ENCODE measurements around the gene LTA4H.
"Not testable (repeated sequence)": the region's sequence is repeated elsewhere in the genome, so short reads cannot be mapped to it uniquely, and the experiment has no call there.

Gene LTA4H

GRCh38 chr12:95972832-95973456, 62.4 kb downstream of the LTA4H start:
- Histone ChIP-seq H3K27ac (ENCODE audit: low read depth, low read length, severe bottlenecking) (no peak overlapping the region), H3K9me3 (ENCODE audit: control insufficient read depth, low read length) (no peaks in the 10 kb centered on the region), H3K4me1 (ENCODE audit: control insufficient read depth, insufficient read depth, low read length, poor library complexity, severe bottlenecking) (no peaks in the 10 kb centered on the region), H3K4me3 (ENCODE audit: extremely low read depth, insufficient read depth, low read length, poor library complexity, severe bottlenecking) (no peak overlapping the region), H3K36me3 (ENCODE audit: control insufficient read depth, insufficient read depth, low read length) (no peaks in the 10 kb centered on the region)
- WGBS, 2 experiments (ENCODE audit: insufficient coverage in 2 of 2): 85 to 91% methylated on average over 2 to 3 of the region's 4 CpGs

DNA sequence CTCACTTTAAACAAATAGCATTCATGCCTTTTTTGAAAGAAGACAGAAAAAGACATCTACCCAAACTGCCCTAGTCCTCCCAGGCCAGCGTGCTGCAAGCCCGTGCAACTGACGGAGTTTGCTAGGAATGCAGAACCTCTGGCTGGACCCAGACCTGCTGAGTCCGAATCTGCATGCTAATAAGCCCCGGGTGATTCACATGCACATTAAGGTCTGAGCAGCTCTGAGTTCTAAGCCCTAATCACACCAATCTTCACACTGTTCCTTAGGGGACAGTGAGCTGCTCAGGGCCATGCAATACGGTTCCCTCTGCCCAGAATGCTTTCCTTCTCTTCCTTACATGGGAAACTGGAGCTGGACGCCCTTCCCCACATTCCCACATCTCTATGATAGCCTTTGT, 64.5 kb downstream of the LTA4H start:
- H3K9me3 ChIP-seq (ENCODE audit: control insufficient read depth, low read length): no peaks in the 10 kb centered on the region
- H3K36me3 ChIP-seq (ENCODE audit: control insufficient read depth, insufficient read depth, low read length): no peaks in the 10 kb centered on the region
- H3K4me3 ChIP-seq (ENCODE audit: extremely low read depth, insufficient read depth, low read length, poor library complexity, severe bottlenecking): no peak overlapping the region
- 28 to 51% methylated on average over 5 to 6 of the region's 7 CpGs for WGBS, 2 experiments (ENCODE audit: insufficient coverage in 2 of 2)
- no peak overlapping the region for H3K27ac ChIP-seq (ENCODE audit: low read depth, low read length, severe bottlenecking)
- no peaks in the 10 kb centered on the region for H3K4me1 ChIP-seq (ENCODE audit: control insufficient read depth, insufficient read depth, low read length, poor library complexity, severe bottlenecking)

DNA sequence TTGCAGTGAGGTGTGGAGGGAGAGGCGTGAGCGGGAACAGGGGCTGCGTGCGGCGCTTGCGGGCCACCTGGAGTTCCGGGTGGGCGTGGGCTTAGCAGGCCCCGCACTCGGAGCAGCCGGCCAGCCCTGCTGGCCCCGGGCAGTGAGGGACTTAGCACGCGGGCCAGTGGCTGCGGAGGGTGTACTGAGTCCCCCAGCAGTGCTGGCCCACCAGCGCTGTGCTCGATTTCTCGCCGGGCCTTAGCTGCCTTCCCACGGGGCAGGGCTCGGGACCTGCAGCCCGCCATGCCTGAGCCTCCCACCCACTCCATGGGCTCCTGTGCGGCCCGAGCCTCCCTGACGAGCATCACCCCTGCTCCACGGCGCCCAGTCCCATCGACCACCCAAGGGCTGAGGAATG, 66.3 kb downstream of the LTA4H start:
- not testable (repeated sequence) for H3K4me1 ChIP-seq (ENCODE audit: control insufficient read depth, insufficient read depth, low read length, poor library complexity, severe bottlenecking); H3K36me3 ChIP-seq (ENCODE audit: control insufficient read depth, insufficient read depth, low read length); H3K4me3 ChIP-seq (ENCODE audit: extremely low read depth, insufficient read depth, low read length, poor library complexity, severe bottlenecking); H3K9me3 ChIP-seq (ENCODE audit: control insufficient read depth, low read length); H3K27ac ChIP-seq (ENCODE audit: low read depth, low read length, severe bottlenecking)
- WGBS, 2 experiments (ENCODE audit: insufficient coverage in 2 of 2): 100% methylated on average over 2 to 13 of the region's 28 CpGs

DNA sequence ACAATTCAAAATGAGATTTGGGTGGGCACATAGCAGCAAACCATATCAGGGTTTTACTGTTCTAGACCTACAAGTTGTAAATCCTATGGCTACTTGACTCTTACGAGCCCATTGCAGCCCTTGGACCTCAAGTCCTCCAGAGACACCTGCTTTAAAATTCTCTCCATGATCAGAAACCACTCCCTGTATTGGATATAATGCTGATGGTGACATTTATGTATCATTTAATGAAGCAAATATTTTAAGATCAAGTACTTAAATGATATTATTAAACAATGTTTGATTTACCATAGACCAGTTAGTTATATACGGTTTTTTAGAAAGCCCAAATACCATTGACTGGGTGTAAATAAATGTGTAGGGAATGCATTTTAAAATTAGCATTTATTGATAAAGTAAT, 68.1 kb downstream of the LTA4H start:
- no peaks in the 10 kb centered on the region for H3K4me1 ChIP-seq (ENCODE audit: control insufficient read depth, insufficient read depth, low read length, poor library complexity, severe bottlenecking)
- WGBS, 2 experiments (ENCODE audit: insufficient coverage in 2 of 2): 83% methylated on average over 1 of the region's 2 CpGs; no CpG with 5 or more reads in 1 of the 2 experiments
- no peak overlapping the region for H3K27ac ChIP-seq (ENCODE audit: low read depth, low read length, severe bottlenecking)
- H3K9me3 ChIP-seq (ENCODE audit: control insufficient read depth, low read length): no peaks in the 10 kb centered on the region
- no peak overlapping the region for H3K4me3 ChIP-seq (ENCODE audit: extremely low read depth, insufficient read depth, low read length, poor library complexity, severe bottlenecking)
- no peaks in the 10 kb centered on the region for H3K36me3 ChIP-seq (ENCODE audit: control insufficient read depth, insufficient read depth, low read length)

GRCh38 chr12:95966287-95966870, 69.0 kb downstream of the LTA4H start:
- H3K27ac ChIP-seq (ENCODE audit: low read depth, low read length, severe bottlenecking): no peak overlapping the region
- H3K36me3 ChIP-seq (ENCODE audit: control insufficient read depth, insufficient read depth, low read length): no peaks in the 10 kb centered on the region
- H3K4me3 ChIP-seq (ENCODE audit: extremely low read depth, insufficient read depth, low read length, poor library complexity, severe bottlenecking): no peak overlapping the region
- WGBS, 2 experiments (ENCODE audit: insufficient coverage in 2 of 2): 88 to 93% methylated on average over 7 of the region's 7 CpGs
- H3K4me1 ChIP-seq (ENCODE audit: control insufficient read depth, insufficient read depth, low read length, poor library complexity, severe bottlenecking): no peaks in the 10 kb centered on the region
- H3K9me3 ChIP-seq (ENCODE audit: control insufficient read depth, low read length): no peaks in the 10 kb centered on the region

- no peak overlapping the region for H3K4me3 ChIP-seq (ENCODE audit: extremely low read depth, insufficient read depth, low read length, poor library complexity, severe bottlenecking)
- H3K36me3 ChIP-seq (ENCODE audit: control insufficient read depth, insufficient read depth, low read length): no peaks in the 10 kb centered on the region
- no CpG with 5 or more reads among the region's 2 CpGs for WGBS, 2 experiments (ENCODE audit: insufficient coverage in 2 of 2)
- no peaks in the 10 kb centered on the region for H3K4me1 ChIP-seq (ENCODE audit: control insufficient read depth, insufficient read depth, low read length, poor library complexity, severe bottlenecking)
- no peak overlapping the region for H3K27ac ChIP-seq (ENCODE audit: low read depth, low read length, severe bottlenecking)
- H3K9me3 ChIP-seq (ENCODE audit: control insufficient read depth, low read length): no peaks in the 10 kb centered on the region
Measured at GRCh38 chr12:95963096-95963495, 72.3 kb downstream of the LTA4H start.

DNA sequence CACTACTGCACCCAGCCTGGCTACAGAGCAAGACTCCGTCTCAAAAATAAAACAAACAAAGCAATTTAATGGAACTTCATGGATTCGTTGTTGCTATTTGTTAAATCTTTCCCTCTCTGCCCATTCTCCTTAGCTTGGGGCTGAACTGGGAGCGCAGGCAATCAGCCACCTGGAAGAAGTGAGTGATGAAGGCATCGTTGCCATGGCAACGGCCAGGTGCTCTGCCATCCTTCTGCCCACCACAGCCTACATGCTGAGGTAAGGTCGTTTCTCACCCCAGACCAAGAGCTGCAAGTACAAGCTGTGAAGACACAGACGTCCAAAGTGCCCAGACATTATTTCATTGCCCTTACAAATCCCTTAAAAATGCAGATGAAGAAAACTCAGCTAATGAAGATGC, 73.2 kb downstream of the LTA4H start:
- Histone ChIP-seq H3K4me1 (ENCODE audit: control insufficient read depth, insufficient read depth, low read length, poor library complexity, severe bottlenecking) (no peaks in the 10 kb centered on the region), H3K9me3 (ENCODE audit: control insufficient read depth, low read length) (no peaks in the 10 kb centered on the region), H3K36me3 (ENCODE audit: control insufficient read depth, insufficient read depth, low read length) (no peaks in the 10 kb centered on the region), H3K27ac (ENCODE audit: low read depth, low read length, severe bottlenecking) (no peak overlapping the region), H3K4me3 (ENCODE audit: extremely low read depth, insufficient read depth, low read length, poor library complexity, severe bottlenecking) (no peak overlapping the region)
- 84 to 93% methylated on average over 2 to 6 of the region's 7 CpGs for WGBS, 2 experiments (ENCODE audit: insufficient coverage in 2 of 2)

- no peaks in the 10 kb centered on the region for H3K9me3 ChIP-seq (ENCODE audit: control insufficient read depth, low read length)
- 70 to 90% methylated on average over 3 of the region's 5 CpGs for WGBS, 2 experiments (ENCODE audit: insufficient coverage in 2 of 2)
- no peaks in the 10 kb centered on the region for H3K4me1 ChIP-seq (ENCODE audit: control insufficient read depth, insufficient read depth, low read length, poor library complexity, severe bottlenecking)
- H3K27ac ChIP-seq (ENCODE audit: low read depth, low read length, severe bottlenecking): no peak overlapping the region
- H3K36me3 ChIP-seq (ENCODE audit: control insufficient read depth, insufficient read depth, low read length): no peaks in the 10 kb centered on the region
- no peak overlapping the region for H3K4me3 ChIP-seq (ENCODE audit: extremely low read depth, insufficient read depth, low read length, poor library complexity, severe bottlenecking)
Measured at GRCh38 chr12:95960241-95960640, 75.1 kb downstream of the LTA4H start.

- H3K4me3 ChIP-seq (ENCODE audit: extremely low read depth, insufficient read depth, low read length, poor library complexity, severe bottlenecking): no peak overlapping the region
- no peaks in the 10 kb centered on the region for H3K36me3 ChIP-seq (ENCODE audit: control insufficient read depth, insufficient read depth, low read length)
- H3K9me3 ChIP-seq (ENCODE audit: control insufficient read depth, low read length): no peaks in the 10 kb centered on the region
- 71 to 83% methylated on average over 1 of the region's 1 CpG for WGBS, 2 experiments (ENCODE audit: insufficient coverage in 2 of 2)
- no peak overlapping the region for H3K27ac ChIP-seq (ENCODE audit: low read depth, low read length, severe bottlenecking)
- H3K4me1 ChIP-seq (ENCODE audit: control insufficient read depth, insufficient read depth, low read length, poor library complexity, severe bottlenecking): no peaks in the 10 kb centered on the region
Measured at GRCh38 chr12:95959107-95959506, 76.3 kb downstream of the LTA4H start.

GRCh38 chr12:95956557-95957145, 78.7 kb downstream of the LTA4H start:
- H3K4me3 ChIP-seq (ENCODE audit: extremely low read depth, insufficient read depth, low read length, poor library complexity, severe bottlenecking): no peak overlapping the region
- 93 to 94% methylated on average over 23 to 24 of the region's 27 CpGs for WGBS, 2 experiments (ENCODE audit: insufficient coverage in 2 of 2)
- H3K4me1 ChIP-seq (ENCODE audit: control insufficient read depth, insufficient read depth, low read length, poor library complexity, severe bottlenecking): no peaks in the 10 kb centered on the region
- no peak overlapping the region for H3K27ac ChIP-seq (ENCODE audit: low read depth, low read length, severe bottlenecking)
- H3K36me3 ChIP-seq (ENCODE audit: control insufficient read depth, insufficient read depth, low read length): no peaks in the 10 kb centered on the region
- no peaks in the 10 kb centered on the region for H3K9me3 ChIP-seq (ENCODE audit: control insufficient read depth, low read length)

- 83 to 90% methylated on average over 5 of the region's 7 CpGs for WGBS, 2 experiments (ENCODE audit: insufficient coverage in 2 of 2)
- H3K4me1 ChIP-seq (ENCODE audit: control insufficient read depth, insufficient read depth, low read length, poor library complexity, severe bottlenecking): no peaks in the 10 kb centered on the region
Measured at GRCh38 chr12:95955549-95956159, 79.7 kb downstream of the LTA4H start.

More at GRCh38 chr12:95955549-95956159, 79.7 kb downstream of the LTA4H start:
- Histone ChIP-seq H3K36me3 (ENCODE audit: control insufficient read depth, insufficient read depth, low read length) (no peaks in the 10 kb centered on the region), H3K27ac (ENCODE audit: low read depth, low read length, severe bottlenecking) (no peak overlapping the region), H3K9me3 (ENCODE audit: control insufficient read depth, low read length) (no peaks in the 10 kb centered on the region), H3K4me3 (ENCODE audit: extremely low read depth, insufficient read depth, low read length, poor library complexity, severe bottlenecking) (no peak overlapping the region)
